ENCODE results near the gene ATP5F1D. TPM values are rescaled to one million over a fixed set of nuclear protein-coding genes. Genes with fewer than 3 reads are reported as not detected.
A peak's percentile ranks its signal among the peaks of the same experiment; 100 is the strongest.

Gene ATP5F1D
- total RNA-seq, 1 donor from 2014 or later = 110 TPM

DNA sequence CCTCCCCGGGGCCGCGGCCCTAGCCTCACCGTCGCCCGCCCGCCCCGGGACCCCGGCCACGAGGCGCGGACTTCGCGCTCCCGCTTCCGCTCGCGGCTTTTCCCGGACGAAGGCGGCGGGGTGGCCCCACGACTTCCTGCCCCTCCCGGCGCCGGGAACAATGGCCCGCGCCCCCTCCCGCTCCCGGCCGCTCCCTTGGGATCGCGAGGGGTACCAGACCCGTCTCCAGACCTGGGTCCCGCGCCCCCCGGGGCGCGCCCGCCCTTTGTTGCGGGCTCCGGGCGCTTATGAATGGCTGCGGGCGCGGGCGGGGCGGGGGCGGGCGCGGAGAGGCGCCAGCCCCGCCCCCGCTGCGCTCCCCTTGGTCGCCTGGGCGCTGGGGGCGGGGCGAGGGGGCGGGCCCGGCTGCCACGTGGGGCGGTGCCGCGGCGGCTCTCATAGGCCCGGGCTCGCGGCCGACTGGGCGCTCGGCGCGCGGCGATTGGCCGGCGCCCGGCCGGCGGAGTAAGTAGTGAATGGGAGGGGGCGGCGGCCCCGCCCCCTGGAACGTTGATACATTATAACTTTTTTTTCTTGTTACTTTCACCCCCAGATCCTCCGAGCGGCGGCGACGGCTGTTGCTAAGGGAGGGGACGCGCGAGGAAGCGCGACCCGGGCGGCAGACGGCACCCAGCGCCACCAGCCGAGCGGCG, 7.9 kb downstream of the ATP5F1D start:
- Mint-ChIP-seq H3K9me3 (ENCODE audit: low read depth) (no peaks in the 10 kb centered on the region), H3K27ac (ENCODE audit: unreplicated experiment) (peak overlapping the region; percentile 66), H3K36me3 (ENCODE audit: low read depth) (peaks cover 10% of the 10 kb centered on the region), H3K4me1 (ENCODE audit: low read depth) (peaks cover 16% of the 10 kb centered on the region), H3K27me3 (ENCODE audit: low read depth) (no peaks in the 10 kb centered on the region), H3K4me3 (ENCODE audit: unreplicated experiment) (peak overlapping the region; percentile 63)
- no peak for DNase-seq (ENCODE audit: low spot score)
- TF ChIP-seq, protein P1, sequence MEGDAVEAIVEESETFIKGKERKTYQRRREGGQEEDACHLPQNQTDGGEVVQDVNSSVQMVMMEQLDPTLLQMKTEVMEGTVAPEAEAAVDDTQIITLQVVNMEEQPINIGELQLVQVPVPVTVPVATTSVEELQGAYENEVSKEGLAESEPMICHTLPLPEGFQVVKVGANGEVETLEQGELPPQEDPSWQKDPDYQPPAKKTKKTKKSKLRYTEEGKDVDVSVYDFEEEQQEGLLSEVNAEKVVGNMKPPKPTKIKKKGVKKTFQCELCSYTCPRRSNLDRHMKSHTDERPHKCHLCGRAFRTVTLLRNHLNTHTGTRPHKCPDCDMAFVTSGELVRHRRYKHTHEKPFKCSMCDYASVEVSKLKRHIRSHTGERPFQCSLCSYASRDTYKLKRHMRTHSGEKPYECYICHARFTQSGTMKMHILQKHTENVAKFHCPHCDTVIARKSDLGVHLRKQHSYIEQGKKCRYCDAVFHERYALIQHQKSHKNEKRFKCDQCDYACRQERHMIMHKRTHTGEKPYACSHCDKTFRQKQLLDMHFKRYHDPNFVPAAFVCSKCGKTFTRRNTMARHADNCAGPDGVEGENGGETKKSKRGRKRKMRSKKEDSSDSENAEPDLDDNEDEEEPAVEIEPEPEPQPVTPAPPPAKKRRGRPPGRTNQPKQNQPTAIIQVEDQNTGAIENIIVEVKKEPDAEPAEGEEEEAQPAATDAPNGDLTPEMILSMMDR (IDR thresholded peaks at IDR 0.05) = no peak

DNA sequence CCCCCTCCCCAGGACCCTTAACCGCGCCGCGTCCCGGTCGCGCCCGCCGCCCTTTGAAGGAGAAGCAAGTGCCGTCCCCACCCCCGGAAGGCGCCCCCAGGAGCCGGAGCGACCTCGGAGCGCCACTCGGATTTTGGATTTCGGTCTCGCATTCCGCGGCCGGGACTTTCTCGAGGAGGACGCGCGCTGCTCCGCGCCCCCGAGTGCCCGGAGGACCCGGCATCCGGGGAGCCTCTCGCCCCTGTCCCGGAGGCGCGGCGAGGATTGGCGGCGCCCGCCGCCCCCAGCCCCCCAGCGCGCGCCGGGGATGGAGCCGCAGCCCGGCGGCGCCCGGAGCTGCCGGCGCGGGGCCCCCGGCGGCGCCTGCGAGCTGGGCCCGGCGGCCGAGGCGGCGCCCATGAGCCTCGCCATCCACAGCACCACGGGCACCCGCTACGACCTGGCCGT, 8.5 kb downstream of the ATP5F1D start:
- H3K4me3 Mint-ChIP-seq (ENCODE audit: unreplicated experiment) = peak overlapping the region; percentile 63
- H3K27ac Mint-ChIP-seq (ENCODE audit: unreplicated experiment) = no peak overlapping the region
- H3K27me3 Mint-ChIP-seq (ENCODE audit: low read depth) = no peaks in the 10 kb centered on the region
- DNase-seq (ENCODE audit: low spot score) = no peak
- peaks cover 14% of the 10 kb centered on the region for H3K36me3 Mint-ChIP-seq (ENCODE audit: low read depth)
- H3K9me3 Mint-ChIP-seq (ENCODE audit: low read depth) = no peaks in the 10 kb centered on the region
- TF ChIP-seq, protein P1 (IDR thresholded peaks at IDR 0.05) = no peak
- H3K4me1 Mint-ChIP-seq (ENCODE audit: low read depth) = peaks cover 17% of the 10 kb centered on the region

DNA sequence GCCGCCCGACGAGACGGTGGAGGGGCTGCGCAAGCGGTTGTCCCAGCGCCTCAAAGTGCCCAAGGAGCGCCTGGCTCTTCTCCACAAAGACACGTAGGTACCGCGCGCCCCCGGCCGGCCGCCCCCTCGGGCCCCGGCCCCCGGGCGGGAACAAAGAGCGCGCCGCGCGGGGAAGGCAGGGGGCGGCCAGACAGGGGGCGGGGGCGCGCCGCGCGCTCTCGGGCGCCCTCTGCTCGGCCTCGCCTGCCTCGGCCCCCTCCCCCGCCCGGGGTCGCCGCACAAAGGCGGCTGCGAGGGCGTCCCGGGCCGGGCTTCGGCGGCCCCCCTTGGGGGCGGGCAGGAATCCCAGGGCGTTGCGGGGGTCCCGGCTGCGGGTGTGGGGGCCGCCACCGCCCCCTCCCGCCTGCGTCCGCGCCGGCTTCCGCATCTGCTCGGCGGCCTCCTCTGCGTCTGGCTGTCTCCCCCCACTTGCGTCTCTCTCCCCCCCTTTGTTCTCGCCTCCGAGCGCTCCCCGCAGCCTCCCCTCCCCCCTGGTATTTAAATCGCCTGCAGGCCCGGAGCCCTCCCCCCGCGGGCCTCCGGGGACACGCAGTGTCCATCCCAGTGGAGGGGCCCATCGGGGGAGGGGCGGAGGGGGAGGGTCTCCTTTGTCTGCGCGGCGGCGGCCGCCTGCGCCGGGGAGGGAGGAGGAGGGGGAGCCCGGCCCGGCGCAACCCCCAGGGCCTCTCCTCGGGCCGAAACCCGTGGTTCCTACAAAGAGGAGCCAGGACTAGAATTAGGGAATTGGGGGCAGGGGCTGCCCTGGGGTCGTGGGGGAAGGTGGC, 9.1 kb downstream of the ATP5F1D start:
- TF ChIP-seq, protein P1 (IDR thresholded peaks at IDR 0.05) = no peak
- no peak for DNase-seq (ENCODE audit: low spot score)
- H3K4me3 Mint-ChIP-seq (ENCODE audit: unreplicated experiment) = peak overlapping the region; percentile 90
- H3K36me3 Mint-ChIP-seq (ENCODE audit: low read depth) = peaks cover 19% of the 10 kb centered on the region
- no peaks in the 10 kb centered on the region for H3K9me3 Mint-ChIP-seq (ENCODE audit: low read depth)
- peak overlapping the region; percentile 92 for H3K27ac Mint-ChIP-seq (ENCODE audit: unreplicated experiment)
- H3K27me3 Mint-ChIP-seq (ENCODE audit: low read depth) = no peaks in the 10 kb centered on the region
- peaks cover 24% of the 10 kb centered on the region for H3K4me1 Mint-ChIP-seq (ENCODE audit: low read depth)

DNA sequence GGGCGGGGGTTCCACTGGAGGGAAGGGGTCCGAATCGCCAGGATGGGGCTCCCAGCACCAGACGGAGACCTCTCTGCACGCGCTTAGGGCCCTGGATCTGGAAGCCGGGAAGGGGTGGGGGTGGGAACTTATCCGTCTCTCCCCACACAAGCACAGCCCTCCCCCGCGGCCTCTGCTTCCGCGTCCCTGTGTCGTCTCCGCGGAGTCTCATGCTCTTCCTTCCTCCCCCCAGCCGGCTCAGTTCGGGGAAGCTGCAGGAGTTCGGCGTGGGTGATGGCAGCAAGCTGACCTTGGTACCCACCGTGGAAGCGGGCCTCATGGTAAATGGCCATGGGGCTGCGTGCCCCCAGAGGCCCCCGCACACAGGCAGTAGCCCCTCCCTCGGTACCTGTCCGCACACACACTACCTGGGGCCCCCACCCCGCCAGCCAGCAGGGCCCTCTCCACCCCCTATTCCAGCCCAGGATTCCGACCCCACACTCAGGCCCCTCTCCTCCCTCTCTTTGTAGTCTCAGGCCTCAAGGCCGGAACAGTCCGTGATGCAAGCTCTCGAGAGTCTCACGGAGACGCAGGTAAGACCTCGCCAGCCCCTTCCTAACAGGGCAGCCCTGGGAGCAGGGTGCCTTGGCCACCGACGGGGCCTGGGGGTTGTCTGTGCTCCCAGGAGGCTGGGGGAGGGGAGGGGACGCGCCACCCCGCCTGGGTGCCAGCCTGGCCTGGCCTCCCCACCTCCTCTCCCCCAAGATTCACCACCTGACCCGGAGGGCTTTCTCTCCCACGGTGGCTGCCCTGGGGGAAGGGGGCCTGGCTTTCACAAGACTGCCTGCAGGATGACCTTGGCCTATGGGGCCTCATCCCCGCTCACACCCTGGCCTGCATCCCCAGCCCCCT, 10.0 kb downstream of the ATP5F1D start:
- Mint-ChIP-seq H3K36me3 (ENCODE audit: low read depth) (peaks cover 22% of the 10 kb centered on the region), H3K4me3 (ENCODE audit: unreplicated experiment) (peak overlapping the region; percentile 90), H3K27me3 (ENCODE audit: low read depth) (no peaks in the 10 kb centered on the region), H3K4me1 (ENCODE audit: low read depth) (peaks cover 33% of the 10 kb centered on the region), H3K27ac (ENCODE audit: unreplicated experiment) (peak overlapping the region; percentile 92), H3K9me3 (ENCODE audit: low read depth) (no peaks in the 10 kb centered on the region)
- TF ChIP-seq, protein P1 (IDR thresholded peaks at IDR 0.05) = no peak
- no peak for DNase-seq (ENCODE audit: low spot score)
